Testis (tissue), 2 donors: ENCODE data around the gene RFLNA.

Experiments
- CTCF ChIP-seq, 3 experiments: fragments of 450-650 bp in 2 of 3; fragments of 200-600 bp in 1 of 3; sonication (generic) in 1 of 3; IDR thresholded peaks; one replicate each; pipeline ENCODE4 v1.5.1; 2016 to 2019; ENCODE audit warnings: antibody characterized with exemption in 3 of 3, mild to moderate bottlenecking in 2 of 3, moderate library complexity in 1 of 3
- POLR2A ChIP-seq: fragments of 450-650 bp; IDR thresholded peaks from one replicate; pipeline ENCODE4 v1.6.1; 2017; ENCODE audit warnings: antibody characterized with exemption, mild to moderate bottlenecking, moderate library complexity

GRCh38 chr12:124248941-124249825 is 45.7 kb upstream of the RFLNA start:
- TF ChIP-seq CTCF (IDR thresholded peaks at IDR 0.05) = no peak
- TF ChIP-seq POLR2A = no peak
